DMS53 treated with DMSO at 0.1 percent for 48 hours (cell line): Measurements from ENCODE around the gene OPCML.

Experiments
- DNase-seq: peaks from one replicate; lab custom pipeline; 2025; ENCODE audit not compliant: unreplicated experiment; lab: John Stamatoyannopoulos, UW

OPCML gene

DNA sequence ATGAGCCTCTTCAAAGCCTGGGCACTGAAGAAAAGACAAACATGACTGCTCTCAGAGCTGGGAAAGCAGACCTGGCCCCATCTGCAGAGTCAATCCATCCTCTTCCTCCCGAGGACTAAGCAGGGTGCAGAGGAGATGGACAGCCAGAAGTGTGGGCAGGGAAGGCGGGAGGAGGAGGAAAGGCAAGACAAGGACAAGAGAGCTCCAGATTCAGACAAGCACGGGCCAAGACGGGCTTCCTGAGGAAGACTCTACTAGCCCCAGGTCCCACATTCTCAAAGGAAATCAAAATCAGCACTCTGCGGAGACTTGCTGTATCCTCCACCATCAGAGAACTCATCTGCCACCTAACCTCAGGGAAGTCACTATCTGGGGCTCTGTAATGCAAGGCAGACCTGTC is 28.5 kb downstream of the OPCML start:
- DNase-seq = no peak

DNA sequence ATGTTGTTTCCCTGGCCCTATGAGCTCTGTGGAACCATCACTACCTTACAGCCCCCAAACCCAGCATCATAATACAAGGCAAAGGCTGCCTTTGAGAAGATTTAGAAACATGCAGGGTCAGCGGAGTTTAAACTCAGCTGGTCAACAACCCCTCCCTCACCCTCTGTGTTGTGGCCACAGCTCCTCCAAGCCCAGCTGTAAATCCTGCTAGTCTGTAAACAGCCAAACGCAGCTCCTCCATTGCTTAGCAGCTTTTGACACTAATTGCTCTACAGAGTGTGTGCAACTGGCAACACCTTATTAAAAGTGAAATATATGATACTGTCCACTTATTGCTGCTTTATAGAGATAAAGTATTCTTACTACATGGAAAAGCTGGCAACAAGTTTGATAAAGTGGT is 29.1 kb downstream of the OPCML start:
- no peak for DNase-seq

DNA sequence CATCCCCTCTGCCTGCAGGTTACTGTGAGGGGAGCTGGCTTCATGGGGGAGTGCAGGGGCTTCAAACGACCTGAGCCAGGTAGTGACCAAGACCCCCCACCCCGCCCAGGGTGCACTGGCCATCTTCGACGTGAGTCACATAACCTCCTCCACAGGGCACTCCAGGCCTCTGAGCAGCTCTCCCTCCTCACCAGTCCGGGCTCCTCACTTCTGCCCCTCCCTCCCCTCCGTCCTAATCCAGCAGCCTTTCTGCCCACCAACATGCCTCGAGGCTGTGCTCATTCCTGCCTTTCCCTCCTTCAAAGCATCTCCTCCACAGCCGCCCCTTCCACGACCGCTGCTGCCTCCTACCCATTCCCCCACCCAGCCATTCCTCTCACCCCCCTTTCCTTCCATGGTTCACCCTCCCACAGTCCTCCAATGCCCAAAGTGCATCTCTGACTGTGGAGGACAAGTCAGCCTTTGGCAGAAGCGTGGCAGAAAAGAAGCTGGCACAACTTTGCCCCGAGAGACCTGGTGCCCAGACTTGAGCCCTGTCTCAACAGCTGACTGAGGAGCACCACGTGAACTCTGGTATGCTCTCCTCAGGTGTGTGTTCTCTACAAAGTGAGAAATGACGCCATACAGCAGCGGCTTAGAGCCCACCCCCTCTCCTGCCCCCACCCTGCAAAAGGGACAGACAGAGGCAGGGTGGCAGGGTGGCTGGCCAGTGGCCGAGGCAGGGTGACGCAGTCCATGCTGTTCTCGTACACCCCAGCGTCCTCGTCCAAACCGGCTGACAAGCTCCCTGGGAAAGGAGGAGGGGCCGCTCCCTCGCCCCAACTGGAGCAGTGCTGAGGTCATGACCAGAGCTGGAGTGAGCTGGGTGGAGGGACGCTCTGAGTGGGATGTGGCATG is 30.4 kb downstream of the OPCML start:
- no peak for DNase-seq

DNA sequence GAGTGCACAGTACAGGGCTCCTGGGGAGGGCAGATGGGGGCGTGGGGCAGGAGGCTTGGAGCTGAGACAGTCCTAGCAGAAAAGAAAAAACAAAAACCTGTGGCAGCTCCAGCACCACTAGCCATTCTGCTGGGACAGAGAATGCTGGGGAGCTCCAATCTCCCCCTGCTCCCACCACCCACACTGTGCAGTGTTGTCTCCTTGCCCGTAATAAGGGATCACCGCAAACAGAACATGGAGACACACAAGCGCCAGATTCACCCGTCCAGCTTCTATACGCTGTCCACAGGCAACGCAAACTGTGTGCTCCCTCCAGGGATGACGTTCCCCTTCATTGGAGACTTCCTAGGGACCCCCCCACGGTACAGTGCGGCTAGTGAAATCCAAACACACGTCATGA is 31.4 kb downstream of the OPCML start:
- no peak for DNase-seq

DNA sequence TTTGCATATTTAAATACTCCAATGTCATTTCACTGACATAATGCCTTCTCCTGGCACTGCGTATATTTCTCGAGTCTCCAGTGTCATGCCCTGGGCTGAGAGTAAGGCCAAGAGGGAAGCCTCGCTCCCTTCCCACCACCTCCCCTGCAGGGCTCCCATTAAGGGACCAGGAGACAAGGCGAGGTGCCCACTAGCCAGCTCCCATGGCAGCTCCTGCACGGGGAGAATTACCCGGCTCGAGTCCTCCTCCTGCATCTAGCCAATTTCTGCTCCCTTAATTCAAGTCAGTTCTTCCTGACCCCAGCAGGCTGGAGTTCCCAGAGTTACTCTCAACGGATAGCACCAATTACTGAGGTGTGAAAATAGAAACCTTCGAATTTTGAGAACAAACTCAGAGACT is 31.9 kb downstream of the OPCML start:
- no peak for DNase-seq

DNA sequence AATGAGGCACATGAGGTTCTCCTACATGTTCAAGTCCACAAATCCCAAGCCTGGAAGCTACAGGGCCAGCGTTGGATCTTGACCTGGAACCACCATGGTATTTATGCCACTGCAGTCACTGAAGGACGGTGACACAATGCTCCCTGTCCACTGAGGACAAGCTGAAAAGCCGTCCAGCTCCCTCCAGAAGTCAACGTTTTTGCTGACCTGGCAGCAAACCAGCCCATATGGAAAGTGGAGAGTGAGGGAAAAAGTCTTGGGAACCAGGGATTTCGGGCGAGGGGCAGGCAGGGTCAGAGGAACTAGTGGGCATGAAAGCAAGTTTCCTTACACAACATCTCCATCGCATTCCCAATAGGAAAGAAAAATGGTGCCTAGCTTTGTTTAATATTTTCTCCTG is 33.3 kb downstream of the OPCML start:
- DNase-seq = no peak

DNA sequence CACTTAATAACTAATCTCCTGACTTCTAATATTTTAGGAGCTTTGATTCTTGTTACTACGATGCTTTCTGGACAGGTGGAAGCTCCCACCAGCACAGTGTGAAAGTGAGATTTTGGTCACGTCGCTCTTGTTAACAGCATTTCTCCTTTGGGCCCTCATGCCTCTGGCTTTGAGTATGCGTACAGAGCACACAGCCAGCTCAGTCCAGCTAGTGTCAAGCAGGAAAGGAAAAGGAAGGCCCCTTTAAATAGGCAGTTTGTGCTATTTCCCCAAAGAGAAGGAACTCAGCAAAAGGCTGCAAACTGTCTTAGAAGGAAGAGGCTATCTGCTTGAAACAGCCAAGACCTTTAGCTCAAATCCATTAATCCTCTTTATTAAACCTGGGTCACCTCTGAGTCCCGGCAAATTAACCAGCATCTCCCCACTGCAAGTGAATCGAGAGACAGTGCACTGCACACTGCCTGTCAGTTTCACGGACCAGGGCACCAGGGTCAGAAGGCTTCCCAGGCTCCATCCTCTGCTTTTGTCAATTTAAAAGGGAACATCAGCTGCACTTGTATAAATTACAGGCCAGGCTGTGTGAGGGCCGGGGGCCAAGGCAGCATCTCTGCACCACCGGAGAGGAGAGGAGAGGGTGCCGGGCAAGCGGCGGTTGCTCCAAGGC is 34.7 kb downstream of the OPCML start:
- no peak for DNase-seq

DNA sequence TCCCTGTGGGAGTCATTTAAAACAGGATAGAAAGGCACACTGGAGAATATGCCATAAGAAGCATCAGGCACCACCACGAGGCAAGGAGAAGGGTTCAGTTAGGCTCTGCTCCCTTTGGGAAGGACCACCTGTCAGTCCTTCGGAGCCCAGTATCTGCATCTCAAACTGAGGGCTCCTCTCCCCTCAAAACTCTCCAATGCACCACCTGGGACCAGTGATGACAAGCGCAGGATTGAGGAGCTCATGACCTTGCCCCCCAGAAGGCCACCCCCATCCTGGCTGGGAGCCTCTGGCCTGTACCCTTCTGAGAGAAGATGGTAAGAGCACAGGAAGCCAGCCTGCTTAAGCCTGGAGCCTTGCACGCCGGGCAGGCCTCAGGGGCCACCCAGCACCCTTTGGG is 39.4 kb downstream of the OPCML start:
- no peak for DNase-seq

DNA sequence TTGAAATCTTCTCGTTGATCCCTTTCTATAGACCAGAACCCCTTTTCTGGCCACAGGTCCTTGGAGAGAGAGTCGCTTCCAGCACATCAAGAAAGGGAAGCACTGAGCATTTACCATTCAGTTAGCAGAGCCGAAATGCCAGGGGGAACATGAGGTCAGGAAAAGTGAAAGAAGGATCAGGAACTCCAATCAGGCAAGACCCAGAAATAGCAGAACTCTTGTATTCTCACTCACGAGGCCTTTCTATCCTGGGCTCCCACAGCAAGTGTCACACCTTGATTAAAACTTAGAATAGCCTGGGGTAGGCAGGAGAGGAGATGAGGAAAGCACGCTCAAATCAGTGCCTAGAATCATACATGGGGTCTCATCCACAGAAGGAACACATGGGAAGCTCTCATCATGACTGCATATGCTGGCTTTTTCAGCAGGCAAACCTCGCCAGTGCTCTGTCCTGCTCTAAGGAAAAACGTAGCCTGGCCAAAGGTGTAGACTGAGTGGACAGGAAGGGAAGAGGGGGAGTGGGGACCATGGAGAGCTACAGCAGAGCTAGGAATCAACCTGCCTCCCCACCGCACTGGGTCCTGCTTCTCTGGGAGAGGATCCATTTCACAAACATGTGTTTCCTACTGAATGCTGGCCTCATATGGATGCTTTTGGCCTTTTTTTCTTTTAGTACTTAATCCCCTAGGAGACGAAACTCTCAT is 40.5 kb downstream of the OPCML start:
- DNase-seq = no peak

DNA sequence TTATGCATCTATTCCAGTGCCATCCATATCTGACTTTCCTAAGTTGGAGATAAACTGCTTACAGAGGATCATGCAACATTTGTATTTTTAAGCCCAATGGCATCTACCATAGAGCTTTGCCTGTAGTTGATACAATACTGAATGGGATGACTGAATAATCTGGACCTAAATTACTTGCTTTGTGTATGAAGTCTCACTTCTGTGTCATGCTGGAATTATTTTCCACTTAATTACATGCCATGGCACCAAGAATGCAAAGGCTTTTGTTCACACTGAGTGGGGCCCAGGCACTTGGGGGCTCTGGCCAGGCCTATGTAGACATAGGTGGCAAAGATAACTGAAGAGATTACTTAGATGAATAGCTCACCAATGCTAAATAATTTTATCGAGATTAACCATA is 51.6 kb downstream of the OPCML start:
- no peak for DNase-seq

DNA sequence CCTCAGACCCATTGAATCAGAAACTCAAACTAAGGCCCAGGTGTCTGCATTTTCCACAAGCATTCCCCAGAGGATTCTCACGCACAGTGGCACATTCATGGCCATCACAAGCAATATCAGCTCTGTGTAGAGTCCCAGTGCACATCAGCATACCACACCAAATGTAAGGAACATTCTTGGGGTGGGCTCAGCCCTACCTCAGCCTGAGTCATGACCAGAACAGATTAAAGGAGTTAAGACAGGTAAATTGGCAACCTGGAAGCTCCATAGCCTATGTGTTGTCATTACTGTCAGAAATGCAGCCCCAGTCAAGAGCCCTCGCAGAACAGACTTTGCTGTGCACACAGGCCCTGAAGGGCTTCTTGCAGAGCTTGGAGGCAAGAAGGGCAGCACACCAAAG is 53.1 kb downstream of the OPCML start:
- DNase-seq = no peak

DNA sequence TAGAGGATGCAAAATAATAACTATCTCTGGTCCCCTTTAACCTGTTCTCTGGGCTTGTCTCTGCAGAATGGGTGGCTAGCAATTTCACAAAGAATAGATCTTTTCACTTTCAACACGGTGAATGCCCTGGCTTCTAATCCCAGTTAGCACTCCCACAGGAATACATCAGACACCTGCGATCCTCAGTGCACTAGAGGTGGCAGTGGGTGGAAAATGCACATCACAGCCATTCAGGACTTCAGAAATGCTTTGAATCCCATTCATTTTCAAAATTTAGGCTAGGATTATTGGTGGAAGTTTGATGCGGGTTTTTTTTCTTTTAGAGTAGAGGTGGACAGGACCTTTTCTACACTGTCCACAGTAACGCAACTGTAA is 55.1 kb downstream of the OPCML start:
- DNase-seq = no peak

DNA sequence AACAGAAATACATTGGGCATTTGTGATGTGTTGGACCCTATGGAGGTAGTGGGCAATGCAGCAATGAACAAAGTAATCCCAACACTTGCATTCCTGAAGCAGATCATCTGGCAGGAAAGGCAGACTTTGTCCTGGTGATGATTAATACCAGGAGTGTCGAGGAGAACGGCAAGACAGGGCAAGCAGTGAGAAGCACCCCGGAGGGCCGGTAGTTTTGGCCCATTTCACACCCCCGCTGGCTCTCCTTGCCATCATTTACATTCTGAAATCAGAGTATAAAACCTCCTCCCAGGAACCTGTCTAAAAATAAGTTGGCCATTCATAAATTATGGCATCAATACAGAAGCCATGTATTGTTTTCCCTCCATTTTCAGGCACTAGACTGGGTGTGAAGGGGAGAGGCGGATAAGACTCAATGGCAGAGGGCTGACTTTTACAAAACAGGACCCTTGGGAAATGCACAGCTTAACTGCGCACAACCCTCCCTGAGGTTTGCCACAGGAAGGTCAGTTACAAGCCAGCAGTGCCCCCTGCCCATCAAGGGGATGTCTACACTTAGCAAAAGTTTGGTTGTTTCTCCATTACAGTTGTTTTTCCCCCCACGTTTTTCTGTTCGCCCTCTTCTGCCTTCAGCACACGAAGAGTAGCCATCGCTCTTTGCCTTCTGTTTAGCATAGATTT is 55.6 kb downstream of the OPCML start:
- no peak for DNase-seq

DNA sequence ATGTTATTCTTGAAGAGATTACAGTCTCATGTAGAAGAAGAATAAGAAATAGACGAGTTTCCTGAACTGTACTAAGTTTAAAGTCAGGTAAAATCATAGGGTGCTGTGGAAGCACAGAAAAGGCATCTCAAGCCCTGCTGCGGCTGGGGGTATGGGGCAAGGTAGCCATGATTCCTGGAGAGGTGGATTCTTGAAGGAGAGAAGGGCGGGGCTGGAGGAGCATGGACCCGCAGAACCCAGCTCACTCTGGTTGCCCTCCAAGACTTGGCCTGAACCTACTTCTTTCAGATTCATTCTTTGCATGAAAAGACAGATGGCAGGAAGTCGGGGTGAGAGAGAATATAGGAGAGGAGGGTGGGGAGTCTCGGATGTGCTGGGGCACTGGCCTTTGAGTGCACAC is 57.8 kb downstream of the OPCML start:
- DNase-seq = no peak

DNA sequence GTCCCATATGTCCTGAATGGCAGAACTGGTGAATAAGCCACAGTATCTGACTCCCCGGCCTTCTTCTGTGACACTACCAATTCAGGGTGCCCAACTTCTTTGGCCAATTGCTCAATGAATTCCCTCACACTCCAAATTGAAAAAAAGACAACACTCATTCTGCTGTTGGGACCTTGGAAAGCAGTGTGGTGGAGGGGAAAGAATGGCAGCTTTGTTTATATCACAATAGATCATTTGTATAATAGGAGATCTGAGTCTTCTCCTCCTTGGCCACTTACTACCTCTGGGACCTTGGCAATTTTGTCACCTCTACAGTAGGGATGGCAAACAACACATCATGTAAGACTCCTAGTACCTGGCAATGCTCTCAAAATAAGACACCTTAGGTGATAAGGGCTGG is 64.6 kb downstream of the OPCML start:
- no peak for DNase-seq

DNA sequence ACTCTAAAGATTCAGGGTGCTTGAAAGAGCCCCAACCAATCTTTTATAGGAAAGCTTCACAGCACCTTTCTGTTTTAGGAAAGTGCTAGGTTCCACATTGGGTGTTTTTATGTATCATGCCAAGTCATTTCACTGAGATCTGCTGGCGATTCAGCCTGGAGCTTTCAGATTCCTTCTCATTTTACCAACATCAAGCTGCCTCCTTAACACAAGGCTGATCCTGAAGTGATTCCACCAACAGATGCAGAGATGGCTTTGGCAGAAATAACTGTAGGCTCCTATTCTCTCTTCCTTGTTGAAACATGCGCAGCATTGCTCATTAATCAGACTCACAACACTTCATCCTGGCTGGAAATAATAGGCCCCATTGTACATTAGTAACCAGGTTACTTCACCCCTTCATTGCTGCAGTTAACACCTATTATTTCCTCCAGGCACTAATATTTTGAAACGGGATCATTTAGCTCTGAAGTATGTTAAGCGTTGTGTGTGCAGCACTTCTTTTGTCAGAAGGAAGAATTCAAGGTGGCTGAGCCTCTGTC is 89.0 kb downstream of the OPCML start:
- DNase-seq = no peak

DNA sequence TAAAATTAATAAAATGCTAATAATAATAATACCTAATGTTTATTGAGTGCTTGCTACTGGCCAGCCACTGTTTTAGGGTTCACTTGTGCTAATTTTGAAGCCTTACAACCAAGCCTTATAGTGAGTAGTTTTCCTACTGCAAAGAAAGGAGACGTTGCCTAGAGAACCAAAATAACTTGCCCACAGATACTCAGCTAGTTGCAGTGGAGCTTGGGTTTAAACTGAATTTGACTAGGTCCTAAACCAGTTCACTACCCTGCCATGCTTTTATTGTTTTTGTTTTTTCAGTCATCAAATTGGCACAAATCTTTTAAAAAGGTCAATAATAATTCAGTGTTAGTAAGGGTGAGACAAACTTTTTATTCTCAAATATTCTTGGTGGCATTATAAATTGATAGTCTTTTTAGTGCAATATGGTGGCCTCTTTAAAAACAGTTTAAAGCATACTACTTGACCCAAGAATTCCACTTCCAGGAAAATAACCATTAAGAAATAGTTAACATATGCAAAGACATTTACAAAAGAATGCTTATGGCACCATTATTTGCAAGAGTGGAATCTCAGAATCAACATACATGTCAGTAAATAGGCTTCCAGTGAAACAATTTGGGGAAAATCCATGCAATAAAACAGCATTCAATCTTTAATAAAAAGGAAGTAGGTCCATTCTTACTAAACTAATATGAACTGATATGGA is 90.2 kb downstream of the OPCML start:
- no peak for DNase-seq

DNA sequence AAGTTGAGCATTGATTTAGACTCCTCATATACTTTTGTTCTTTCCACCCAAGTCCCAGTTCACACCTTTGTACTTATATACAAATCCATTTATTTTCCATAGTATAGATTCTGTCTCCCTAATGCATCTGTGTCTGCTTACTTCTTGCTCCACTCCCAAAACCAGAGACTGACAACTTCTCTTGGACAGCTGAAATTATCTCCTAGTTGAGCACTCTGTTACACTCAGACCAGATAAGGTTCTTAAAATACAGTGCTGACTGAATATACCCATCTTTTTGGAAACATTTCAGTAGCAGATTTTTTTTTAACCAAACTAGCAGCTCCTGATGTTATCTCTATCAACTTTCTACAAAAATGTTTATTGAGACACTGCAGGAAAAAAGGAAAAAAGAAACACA is 106.3 kb downstream of the OPCML start:
- no peak for DNase-seq

DNA sequence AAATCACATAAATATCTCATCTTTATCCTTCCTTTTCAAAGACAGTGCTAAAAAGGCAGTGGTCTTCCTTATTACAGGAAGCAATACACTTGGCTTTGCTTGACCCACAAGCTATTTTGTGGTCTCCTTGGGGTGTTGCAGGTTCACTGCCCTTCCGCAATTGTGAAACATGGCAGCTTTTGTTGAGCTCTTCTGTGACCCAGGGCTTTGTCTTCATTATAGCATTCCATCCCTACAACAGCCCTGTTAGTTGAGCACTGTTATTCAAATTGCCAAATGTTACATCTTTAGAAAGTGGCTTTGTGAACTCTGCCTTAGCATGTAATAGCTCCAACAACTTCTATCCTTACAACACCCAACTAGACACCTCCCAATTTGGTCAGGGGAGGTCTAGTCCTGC is 107.1 kb downstream of the OPCML start:
- no peak for DNase-seq

DNA sequence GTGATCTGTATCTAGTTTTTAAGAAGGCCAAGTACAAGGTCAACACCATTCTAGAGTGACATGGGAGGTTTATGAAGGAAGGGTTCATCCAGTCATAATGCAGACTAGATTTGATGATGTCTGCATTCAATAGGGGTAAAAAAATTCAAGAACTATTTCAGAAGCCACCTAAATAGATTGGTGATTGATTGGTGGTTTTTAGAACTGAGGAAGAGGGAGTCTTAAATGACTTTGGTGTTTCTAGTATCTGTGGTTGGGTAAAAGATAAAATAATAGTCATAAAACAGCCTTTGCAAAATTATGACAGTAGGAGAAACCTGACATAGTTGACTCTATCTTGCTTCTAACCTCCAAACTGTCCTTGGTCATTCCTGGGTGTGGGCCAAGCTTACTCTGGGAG is 114.1 kb downstream of the OPCML start:
- DNase-seq = no peak

DNA sequence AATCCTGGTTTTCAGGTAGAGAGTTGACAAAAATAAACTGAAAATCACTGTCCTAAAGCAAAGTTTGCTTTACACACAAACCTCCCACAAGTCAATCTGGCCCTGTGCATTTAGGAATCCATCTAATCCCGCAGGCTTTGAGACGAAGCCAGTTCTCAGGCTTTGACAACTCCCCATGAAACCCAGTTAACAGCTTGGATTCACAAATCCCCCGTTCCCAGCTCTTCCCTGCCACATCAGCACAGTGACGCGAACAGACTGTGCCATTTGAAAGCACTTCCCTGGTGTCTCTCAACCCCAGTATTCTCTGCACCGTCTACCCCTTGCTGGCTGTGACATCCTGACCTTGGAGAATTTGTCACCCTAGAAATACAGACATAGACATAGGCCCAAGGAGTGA is 117.8 kb downstream of the OPCML start:
- DNase-seq = no peak
